DND-41 (cell line): ENCODE measurements around the gene NAB2.

Experiments
- EZH2 ChIP-seq: IDR thresholded peaks from 3 replicates; pipeline ENCODE4 v1.6.1; 2012; ENCODE audit warnings: borderline replicate concordance, low read depth, mild to moderate bottlenecking, moderate library complexity, low read length, inconsistent platforms; ENCODE audit not compliant: severe bottlenecking
- TF ChIP-seq, protein P1 (sequence below): IDR thresholded peaks from 2 replicates; pipeline ENCODE4 v1.5.1; 2012; ENCODE audit warnings: borderline replicate concordance, low read length, moderate library complexity, mild to moderate bottlenecking; ENCODE audit not compliant: poor library complexity, severe bottlenecking; ENCODE audit errors: extremely low read depth

DNA sequence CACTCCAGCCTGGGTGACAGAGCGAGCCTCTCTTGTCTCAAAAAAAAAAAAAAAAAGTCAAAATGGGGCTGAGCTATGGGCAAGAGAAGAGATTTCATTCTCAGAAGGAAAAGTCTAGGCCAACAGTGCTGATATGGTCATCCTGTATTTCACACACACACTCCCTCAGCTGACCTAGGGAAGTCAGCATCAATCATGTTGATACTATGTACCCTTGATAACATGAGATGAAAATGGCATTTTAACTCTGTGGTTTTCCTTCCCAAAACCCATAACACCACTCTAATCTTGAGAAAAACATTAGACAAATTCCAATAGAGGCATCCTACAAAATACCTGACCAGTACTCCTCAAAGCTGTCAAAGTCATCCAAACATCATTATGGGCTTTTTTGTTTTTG, 8.1 kb upstream of the NAB2 start:
- TF ChIP-seq EZH2, result no peak
- TF ChIP-seq, protein P1, sequence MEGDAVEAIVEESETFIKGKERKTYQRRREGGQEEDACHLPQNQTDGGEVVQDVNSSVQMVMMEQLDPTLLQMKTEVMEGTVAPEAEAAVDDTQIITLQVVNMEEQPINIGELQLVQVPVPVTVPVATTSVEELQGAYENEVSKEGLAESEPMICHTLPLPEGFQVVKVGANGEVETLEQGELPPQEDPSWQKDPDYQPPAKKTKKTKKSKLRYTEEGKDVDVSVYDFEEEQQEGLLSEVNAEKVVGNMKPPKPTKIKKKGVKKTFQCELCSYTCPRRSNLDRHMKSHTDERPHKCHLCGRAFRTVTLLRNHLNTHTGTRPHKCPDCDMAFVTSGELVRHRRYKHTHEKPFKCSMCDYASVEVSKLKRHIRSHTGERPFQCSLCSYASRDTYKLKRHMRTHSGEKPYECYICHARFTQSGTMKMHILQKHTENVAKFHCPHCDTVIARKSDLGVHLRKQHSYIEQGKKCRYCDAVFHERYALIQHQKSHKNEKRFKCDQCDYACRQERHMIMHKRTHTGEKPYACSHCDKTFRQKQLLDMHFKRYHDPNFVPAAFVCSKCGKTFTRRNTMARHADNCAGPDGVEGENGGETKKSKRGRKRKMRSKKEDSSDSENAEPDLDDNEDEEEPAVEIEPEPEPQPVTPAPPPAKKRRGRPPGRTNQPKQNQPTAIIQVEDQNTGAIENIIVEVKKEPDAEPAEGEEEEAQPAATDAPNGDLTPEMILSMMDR, result no peak
